Karpas-422 (cell line): ENCODE results near the gene SOWAHD. TPM values are rescaled to one million over a fixed set of nuclear protein-coding genes. Genes with fewer than 3 reads are reported as not detected.
A peak's percentile ranks its signal among the peaks of the same experiment; 100 is the strongest.

ENCODE experiments used
- DNase-seq: peaks from one replicate; pipeline ENCODE4 v3.0.0-alpha.2; 2015
- H2AFZ ChIP-seq: fragments of 200-600 bp; sonication (generic); 2 replicates; pipeline ENCODE4 v1.6.1; 2014; ENCODE audit warnings: antibody characterized with exemption, low read length, mixed read lengths
- H3K27ac ChIP-seq: fragments of 200-600 bp; sonication (generic); 2 replicates; pipeline ENCODE4 v1.5.1; 2014; ENCODE audit warnings: mild to moderate bottlenecking, low read length, moderate library complexity
- H3K27me3 ChIP-seq: fragments of 200-600 bp; sonication (generic); 2 replicates; pipeline ENCODE4 v1.6.1; 2014; ENCODE audit warnings: low read length, mixed read lengths
- H3K36me3 ChIP-seq: fragments of 200-600 bp; sonication (generic); 2 replicates; pipeline ENCODE4 v1.6.1; 2014; ENCODE audit warnings: low read length, mixed read lengths; ENCODE audit not compliant: insufficient read depth
- H3K4me1 ChIP-seq: fragments of 200-600 bp; sonication (generic); 2 replicates; pipeline ENCODE4 v1.6.1; 2014; ENCODE audit warnings: mild to moderate bottlenecking, low read length, mixed read lengths
- H3K4me2 ChIP-seq: fragments of 200-600 bp; sonication (generic); 2 replicates; pipeline ENCODE4 v1.6.1; 2014; ENCODE audit warnings: low read length, low read depth, mild to moderate bottlenecking; ENCODE audit not compliant: poor library complexity, severe bottlenecking
- H3K4me3 ChIP-seq: fragments of 200-600 bp; sonication (generic); 2 replicates; pipeline ENCODE4 v1.5.1; 2014; ENCODE audit warnings: mild to moderate bottlenecking, antibody characterized with exemption, low read length, mixed read lengths
- H3K79me2 ChIP-seq: fragments of 200-600 bp; sonication (generic); 2 replicates; pipeline ENCODE4 v1.6.1; 2014; ENCODE audit warnings: mild to moderate bottlenecking, low read length, mixed read lengths
- H3K9ac ChIP-seq: fragments of 200-600 bp; sonication (generic); 2 replicates; pipeline ENCODE4 v1.6.0; 2014; ENCODE audit warnings: low read length
- H3K9me2 ChIP-seq: fragments of 200-600 bp; sonication (generic), shearing (Covaris generic); replicated peaks from 2 replicates; pipeline ENCODE4 v1.6.0; 2014; ENCODE audit warnings: mild to moderate bottlenecking, low read length, moderate library complexity; ENCODE audit not compliant: insufficient read depth
- H3K9me3 ChIP-seq: fragments of 300-700, 200-600 bp; sonication (generic); 2 replicates; pipeline ENCODE4 v1.6.1; 2014; ENCODE audit warnings: low read length, mixed read lengths
- H4K20me1 ChIP-seq: fragments of 200-600 bp; sonication (generic); 2 replicates; pipeline ENCODE4 v1.6.1; 2014; ENCODE audit warnings: mild to moderate bottlenecking, antibody characterized with exemption, low read length, low read depth; ENCODE audit not compliant: insufficient read depth
- total RNA-seq: library from RNA; depleted of rRNA; stranded (reverse); fragments of >200 nt; shearing (Covaris generic); gene quantifications from 2 replicates; pipeline ENCODE4 v1.2.3, GENCODE V29; 2014; ENCODE audit warnings: low replicate concordance

Gene SOWAHD
- total RNA-seq, 1 experiment from 2014 or later: not detected

DNA sequence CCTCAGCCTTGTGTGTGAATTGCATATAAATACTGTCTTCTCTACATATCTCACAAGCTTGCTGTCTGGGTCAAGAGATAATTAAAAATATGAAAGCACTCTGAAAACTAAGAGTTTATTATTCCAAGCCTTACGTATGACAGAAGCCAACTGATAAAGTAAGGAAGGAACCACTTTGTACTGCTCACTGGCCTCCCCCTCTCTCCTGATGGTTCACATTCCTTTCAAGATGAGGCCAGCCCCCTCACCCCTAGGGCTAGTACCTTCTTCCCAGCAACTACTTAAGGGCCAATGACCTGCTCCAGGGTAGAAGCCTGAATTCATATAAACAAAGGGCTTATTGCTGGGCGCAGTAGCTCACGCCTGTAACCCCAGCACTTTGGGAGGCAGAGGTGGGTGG, 5.4 kb upstream of the SOWAHD start:
- H3K79me2 ChIP-seq: no peaks in the 10 kb centered on the region
- no peak for DNase-seq
- H3K4me1 ChIP-seq: peaks cover 24% of the 10 kb centered on the region
- H3K9me2 ChIP-seq: no peaks in the 10 kb centered on the region
- no peaks in the 10 kb centered on the region for H3K9me3 ChIP-seq
- H3K27me3 ChIP-seq: no peaks in the 10 kb centered on the region
- H2AFZ ChIP-seq: no peak overlapping the region
- H4K20me1 ChIP-seq: no peaks in the 10 kb centered on the region
- no peak overlapping the region for H3K4me3 ChIP-seq
- H3K4me2 ChIP-seq: no peak overlapping the region
- H3K9ac ChIP-seq: no peak overlapping the region
- H3K27ac ChIP-seq: no peak overlapping the region
- no peaks in the 10 kb centered on the region for H3K36me3 ChIP-seq

DNA sequence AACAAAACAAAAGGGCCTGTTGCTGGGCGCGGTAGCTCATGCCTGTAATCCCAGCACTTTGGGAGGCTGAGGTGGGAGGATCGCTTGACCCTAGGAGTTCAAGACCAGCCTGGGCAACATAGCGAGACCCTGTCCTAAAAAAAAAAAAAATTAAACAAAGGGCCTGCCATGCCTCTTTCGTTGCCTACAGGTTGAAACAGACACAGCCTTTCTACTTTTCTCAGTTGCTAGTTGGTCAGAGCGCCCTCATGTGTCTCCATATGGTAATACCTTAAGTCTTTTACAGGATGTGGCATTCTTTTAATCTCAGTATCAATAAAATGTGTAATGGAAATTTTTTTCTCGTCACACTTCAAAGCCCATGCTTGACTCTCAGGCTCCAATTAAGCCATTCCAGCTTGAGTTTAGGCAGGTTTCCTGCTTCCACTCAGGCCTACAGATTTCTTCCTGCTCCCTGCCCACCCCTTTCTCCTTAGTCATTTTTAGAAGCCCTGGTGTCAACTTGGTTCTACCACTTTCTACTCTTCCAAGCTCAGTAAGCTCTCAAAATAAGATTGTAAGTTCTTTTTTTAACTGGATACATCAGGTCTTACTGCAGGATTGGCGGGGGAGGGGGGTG, 4.6 kb upstream of the SOWAHD start:
- Histone ChIP-seq H3K36me3 (no peaks in the 10 kb centered on the region), H3K4me1 (peaks cover 25% of the 10 kb centered on the region), H2AFZ (no peak overlapping the region), H3K27me3 (no peaks in the 10 kb centered on the region), H3K9me2 (no peaks in the 10 kb centered on the region), H3K27ac (no peak overlapping the region), H3K4me3 (no peak overlapping the region), H3K9me3 (no peaks in the 10 kb centered on the region), H3K79me2 (no peaks in the 10 kb centered on the region), H4K20me1 (no peaks in the 10 kb centered on the region), H3K9ac (no peak overlapping the region), H3K4me2 (no peak overlapping the region)
- peak; percentile 84 for DNase-seq

DNA sequence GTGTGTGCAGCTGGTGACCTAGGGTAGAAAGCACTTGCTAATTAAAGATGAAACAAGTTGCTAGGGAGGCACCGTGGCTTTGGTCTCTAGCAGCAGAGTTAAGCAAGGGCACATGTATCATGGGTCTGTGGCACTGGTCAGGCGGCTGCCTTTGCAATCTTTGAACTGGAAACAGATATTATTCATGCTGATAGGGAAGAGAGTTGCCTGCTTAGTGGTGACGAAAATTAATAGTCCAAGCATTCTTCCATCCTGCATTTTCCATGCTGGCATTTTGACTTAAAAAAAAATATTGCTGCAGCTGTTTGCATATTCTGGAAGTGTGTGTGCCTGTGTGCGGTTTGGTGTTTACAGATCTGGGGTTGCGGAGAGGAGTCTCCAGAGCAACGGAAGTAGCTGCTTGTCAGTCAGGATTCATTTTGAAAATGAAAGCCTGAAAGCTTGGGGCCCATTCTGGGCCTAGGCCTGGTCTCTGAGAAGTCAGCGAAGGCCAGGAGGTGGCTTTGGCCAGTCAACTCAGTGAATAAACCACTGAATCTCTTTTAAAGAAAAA, 2.3 kb upstream of the SOWAHD start:
- H3K4me1 ChIP-seq: peaks cover 25% of the 10 kb centered on the region
- H3K4me3 ChIP-seq: no peak overlapping the region
- H3K27ac ChIP-seq: 0 out of 2 replicates have a peak overlapping the region, but pooled peaks have one; percentile 14
- no peak for DNase-seq
- no peaks in the 10 kb centered on the region for H4K20me1 ChIP-seq
- H3K27me3 ChIP-seq: no peaks in the 10 kb centered on the region
- H3K79me2 ChIP-seq: no peaks in the 10 kb centered on the region
- H3K9me3 ChIP-seq: no peaks in the 10 kb centered on the region
- no peaks in the 10 kb centered on the region for H3K36me3 ChIP-seq
- peak overlapping the region; percentile 36 for H3K9ac ChIP-seq
- H3K9me2 ChIP-seq: no peaks in the 10 kb centered on the region
- H3K4me2 ChIP-seq: peak overlapping the region; percentile 47
- no peak overlapping the region for H2AFZ ChIP-seq

- Histone ChIP-seq H3K9me2 (no peaks in the 10 kb centered on the region), H3K4me1 (peaks cover 25% of the 10 kb centered on the region), H3K4me3 (no peak overlapping the region), H3K9ac (no peak overlapping the region), H3K27ac (no peak overlapping the region), H3K79me2 (no peaks in the 10 kb centered on the region), H2AFZ (no peak overlapping the region), H3K9me3 (no peaks in the 10 kb centered on the region), H3K27me3 (no peaks in the 10 kb centered on the region), H4K20me1 (no peaks in the 10 kb centered on the region), H3K36me3 (no peaks in the 10 kb centered on the region), H3K4me2 (no peak overlapping the region)
- DNase-seq: no peak
Measured at GRCh38 chrX:119756926-119757635, 1.3 kb upstream of the SOWAHD start.

DNA sequence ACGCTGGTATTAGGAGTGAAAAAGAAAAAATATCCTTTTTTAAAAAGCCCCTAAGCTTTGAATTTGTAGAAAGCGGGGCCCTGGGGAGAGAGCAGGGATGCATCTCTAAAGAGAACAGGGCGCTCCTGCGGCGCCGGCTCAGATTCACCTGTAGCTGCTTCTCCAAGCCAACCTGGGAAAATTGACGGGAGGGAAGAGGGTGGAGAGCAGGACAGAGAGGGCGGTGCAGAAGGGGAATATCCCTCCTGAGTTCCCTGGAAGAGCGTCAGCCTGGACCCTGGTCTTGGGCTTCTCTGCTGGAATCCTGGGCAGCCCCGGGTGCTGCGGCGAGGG, 776 bp upstream of the SOWAHD start:
- Histone ChIP-seq H3K4me2 (peak overlapping the region; percentile 54), H3K4me1 (peaks cover 25% of the 10 kb centered on the region), H3K9me2 (no peaks in the 10 kb centered on the region), H3K79me2 (no peaks in the 10 kb centered on the region), H3K9me3 (no peaks in the 10 kb centered on the region), H4K20me1 (no peaks in the 10 kb centered on the region), H3K4me3 (peak overlapping the region; percentile 51; the same call in 1 of the 2 replicates), H2AFZ (no peak overlapping the region), H3K27ac (no peak overlapping the region), H3K36me3 (no peaks in the 10 kb centered on the region), H3K27me3 (no peaks in the 10 kb centered on the region), H3K9ac (0 out of 2 replicates have a peak overlapping the region, but pooled peaks have one; percentile 35)
- DNase-seq: no peak

DNA sequence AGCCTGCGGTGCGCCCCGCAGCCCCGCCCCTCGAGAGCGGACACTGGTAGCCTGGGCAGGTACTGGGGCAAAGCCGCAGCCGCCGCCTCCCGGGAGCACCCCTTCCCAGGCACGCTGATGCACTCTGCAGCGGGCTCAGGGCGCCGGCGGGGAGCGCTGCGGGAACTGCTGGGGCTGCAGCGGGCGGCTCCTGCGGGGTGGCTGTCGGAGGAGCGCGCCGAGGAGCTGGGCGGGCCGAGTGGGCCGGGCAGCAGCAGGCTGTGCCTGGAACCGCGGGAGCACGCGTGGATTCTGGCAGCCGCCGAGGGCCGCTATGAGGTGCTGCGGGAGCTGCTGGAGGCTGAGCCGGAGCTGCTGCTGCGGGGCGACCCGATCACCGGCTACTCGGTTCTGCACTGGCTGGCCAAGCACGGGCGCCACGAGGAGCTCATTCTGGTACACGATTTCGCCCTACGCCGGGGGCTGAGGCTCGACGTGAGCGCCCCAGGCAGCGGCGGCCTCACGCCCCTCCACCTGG, 401 bp downstream of the SOWAHD start:
- H3K27me3 ChIP-seq: no peaks in the 10 kb centered on the region
- H4K20me1 ChIP-seq: no peaks in the 10 kb centered on the region
- no peaks in the 10 kb centered on the region for H3K36me3 ChIP-seq
- H3K79me2 ChIP-seq: no peaks in the 10 kb centered on the region
- no peak overlapping the region for H3K9ac ChIP-seq
- H3K9me2 ChIP-seq: no peaks in the 10 kb centered on the region
- no peak overlapping the region for H2AFZ ChIP-seq
- DNase-seq: no peak
- peak overlapping the region; percentile 54 for H3K4me2 ChIP-seq
- peaks cover 25% of the 10 kb centered on the region for H3K4me1 ChIP-seq
- peak overlapping the region; percentile 51; the same call in 1 of the 2 replicates for H3K4me3 ChIP-seq
- H3K9me3 ChIP-seq: no peaks in the 10 kb centered on the region
- H3K27ac ChIP-seq: no peak overlapping the region

DNA sequence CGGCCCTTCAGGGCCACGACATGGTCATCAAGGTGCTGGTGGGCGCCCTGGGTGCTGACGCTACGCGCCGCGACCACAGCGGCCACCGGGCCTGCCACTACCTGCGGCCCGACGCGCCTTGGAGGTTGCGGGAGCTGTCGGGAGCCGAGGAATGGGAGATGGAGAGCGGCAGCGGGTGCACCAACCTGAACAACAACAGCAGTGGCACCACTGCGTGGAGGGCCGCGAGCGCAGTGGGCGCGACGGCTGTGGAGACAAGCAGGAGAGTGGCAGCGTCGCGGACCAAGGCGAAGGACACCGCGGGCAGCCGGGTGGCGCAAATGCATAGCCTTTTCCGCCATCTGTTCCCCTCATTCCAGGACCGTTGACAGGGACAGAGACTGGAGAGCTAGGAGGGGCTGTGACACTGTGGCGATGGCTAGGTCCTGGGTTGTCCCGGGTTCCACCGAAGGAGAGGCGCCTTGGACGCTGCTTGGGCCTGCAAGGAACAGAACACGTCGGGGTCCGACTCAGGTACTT, 919 bp downstream of the SOWAHD start:
- Histone ChIP-seq H3K27me3 (no peaks in the 10 kb centered on the region), H3K4me3 (no peak overlapping the region), H2AFZ (no peak overlapping the region), H3K9me3 (no peaks in the 10 kb centered on the region), H3K27ac (no peak overlapping the region), H3K79me2 (no peaks in the 10 kb centered on the region), H3K9me2 (no peaks in the 10 kb centered on the region), H3K36me3 (no peaks in the 10 kb centered on the region), H3K4me2 (no peak overlapping the region), H3K9ac (no peak overlapping the region), H4K20me1 (no peaks in the 10 kb centered on the region), H3K4me1 (peaks cover 25% of the 10 kb centered on the region)
- no peak for DNase-seq
